A549 treated with DMSO at 1 μM for 4 hours (cell line): ENCODE results near the gene ATRAID. TPM values are rescaled to one million over a fixed set of nuclear protein-coding genes. Genes with fewer than 3 reads are reported as not detected.

Experiments
- total RNA-seq: library from RNA; stranded (reverse); fragments of 200-300 nt; extraction: Qiagen RNA extraction; gene quantifications from 5 replicates; pipeline ENCODE4 v1.2.3, GENCODE V29; 2022; ENCODE audit warnings: low read depth

The ATRAID gene, protein sequence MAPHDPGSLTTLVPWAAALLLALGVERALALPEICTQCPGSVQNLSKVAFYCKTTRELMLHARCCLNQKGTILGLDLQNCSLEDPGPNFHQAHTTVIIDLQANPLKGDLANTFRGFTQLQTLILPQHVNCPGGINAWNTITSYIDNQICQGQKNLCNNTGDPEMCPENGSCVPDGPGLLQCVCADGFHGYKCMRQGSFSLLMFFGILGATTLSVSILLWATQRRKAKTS
- total RNA-seq, result 209 to 221 TPM (median 218 TPM) in 5 replicates

DNA sequence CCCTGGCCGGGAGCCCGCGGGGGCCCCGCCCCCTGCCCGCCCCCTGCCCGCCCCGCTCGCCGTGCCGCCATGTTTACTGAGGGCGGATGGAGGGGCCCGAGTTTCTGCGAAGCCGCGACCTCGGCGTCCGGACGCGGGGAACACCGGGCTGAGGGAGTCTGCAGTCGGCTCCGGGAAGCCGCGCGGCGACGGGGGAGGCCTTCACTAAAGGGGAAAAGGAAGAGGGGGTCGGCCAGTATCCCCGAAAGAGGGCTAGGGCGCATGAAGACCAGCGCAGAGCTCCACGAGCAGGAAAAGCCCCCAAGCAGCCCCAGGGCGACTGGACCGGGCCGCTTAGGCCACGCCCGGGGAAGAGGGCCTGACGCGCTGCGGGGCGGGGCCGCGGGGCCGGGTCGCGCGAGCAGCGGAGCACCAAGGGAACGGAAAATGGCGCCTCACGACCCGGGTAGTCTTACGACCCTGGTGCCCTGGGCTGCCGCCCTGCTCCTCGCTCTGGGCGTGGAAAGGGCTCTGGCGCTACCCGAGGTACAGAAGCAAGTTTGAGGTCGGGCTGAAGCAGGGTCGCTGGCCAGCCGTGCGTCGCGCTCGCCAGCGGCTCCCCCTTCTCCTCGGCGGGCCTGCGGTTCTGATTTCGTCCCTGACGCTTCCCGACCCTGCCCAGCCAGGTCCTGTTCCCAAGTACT is at the start of gene ATRAID, which contains the start of gene SLC5A6:
TSS of gene ATRAID (plus strand) at position 99 of the 683 bp plus-strand sequence. CDS start at position 427, 328 bp downstream.
TSS of gene SLC5A6 (minus strand) at position 326 of the 683 bp plus-strand sequence. CDS start 4,618 bp downstream, outside the sequence.

DNA sequence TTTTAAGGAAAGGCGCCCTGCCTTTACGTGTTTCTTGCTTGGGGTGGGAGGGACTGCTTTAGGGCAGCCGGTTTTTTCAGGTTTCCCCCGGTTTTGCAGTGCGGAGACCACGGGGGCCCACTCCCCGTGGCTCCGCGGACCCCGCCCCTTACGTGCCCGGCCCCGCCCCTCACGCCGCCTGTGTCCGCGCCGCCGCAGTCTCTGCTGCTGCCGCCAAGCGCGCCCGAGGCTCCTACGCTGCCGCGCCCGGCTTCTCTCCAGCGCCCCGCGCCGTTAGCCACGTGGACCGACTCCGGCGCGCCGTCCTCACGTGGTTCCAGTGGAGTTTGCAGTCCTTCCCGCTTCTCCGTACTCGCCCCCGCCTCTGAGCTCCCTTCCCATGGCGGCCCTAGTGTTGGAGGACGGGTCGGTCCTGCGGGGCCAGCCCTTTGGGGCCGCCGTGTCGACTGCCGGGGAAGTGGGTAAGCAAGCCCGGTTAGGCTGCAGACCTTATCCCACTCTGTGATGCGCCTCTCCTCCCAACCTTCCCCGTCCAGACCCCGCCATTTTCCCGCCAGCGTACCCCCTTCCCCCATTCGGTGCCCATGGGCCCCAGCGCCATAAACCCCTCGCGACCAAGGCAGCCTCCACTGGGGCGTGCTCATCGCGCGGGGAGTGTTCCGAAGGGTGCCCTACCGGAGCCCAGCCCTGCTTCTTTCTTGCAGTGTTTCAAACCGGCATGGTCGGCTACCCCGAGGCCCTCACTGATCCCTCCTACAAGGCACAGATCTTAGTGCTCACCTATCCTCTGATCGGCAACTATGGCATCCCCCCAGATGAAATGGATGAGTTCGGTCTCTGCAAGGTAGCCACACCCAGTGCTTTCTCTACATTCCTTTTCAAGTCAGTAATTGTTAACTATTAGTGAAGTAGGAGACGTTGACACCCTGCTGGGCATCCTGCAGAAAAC is 5.6 kb downstream of the ATRAID start, which contains the start of gene CAD:
TSS of gene CAD (plus strand) at position 197 of the 949 bp plus-strand sequence. CDS start at position 380, 183 bp downstream.

DNA sequence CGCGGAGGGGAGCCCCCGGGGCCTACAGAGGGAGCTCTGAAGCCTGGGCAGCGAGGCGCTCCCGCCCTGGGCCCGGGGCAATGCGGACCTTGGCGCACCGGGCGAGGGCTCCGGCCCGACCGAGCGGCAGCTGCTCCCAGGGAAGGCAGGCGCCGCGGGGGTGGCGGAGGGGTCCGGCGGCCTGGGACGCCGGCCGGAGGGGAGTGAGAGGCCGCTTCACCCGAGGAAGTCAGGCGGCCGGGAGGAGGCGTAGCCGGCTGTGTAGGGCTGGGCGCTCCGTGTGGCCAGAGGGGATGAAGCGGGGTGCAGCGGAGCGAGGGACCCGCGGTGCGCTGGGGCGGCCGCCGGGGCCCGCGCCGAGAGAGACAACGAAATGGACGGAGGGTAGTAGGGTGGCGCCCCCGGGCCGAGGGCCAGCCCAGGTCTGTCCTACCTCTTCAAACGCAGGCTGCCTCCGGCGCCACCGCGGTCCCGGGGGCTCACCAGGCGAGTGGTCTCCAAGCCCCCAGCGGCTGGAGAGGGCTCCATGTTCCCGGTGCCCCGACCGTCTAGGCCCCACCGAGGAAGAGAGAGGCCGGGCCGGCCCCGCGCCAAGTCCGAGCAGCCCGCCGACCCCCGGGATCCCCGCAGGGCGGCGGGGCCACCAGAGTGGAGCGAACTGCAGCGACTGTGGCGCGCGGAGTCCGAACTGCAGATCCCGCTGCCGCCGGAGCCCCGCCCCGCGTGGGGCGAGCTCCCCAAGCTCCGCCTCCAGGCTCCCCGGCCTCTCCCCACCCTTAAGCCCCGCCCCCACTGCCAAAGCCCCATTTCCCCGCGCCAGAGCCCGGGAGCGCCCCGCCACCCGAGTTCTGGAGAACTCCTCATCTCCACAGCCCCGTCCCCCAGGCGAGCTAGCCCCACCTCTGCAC is 50.8 kb downstream of the ATRAID start, which contains the start of gene SLC30A3:
TSS of gene SLC30A3 (minus strand) at position 669 of the 908 bp plus-strand sequence. CDS start at position 528, 141 bp downstream.

Other genes with a start within 250 kb of the ATRAID start
- 12.2 to 14.1 TPM (median 12.4 TPM) in 5 replicates for gene MAPRE3, start 241.4 kb upstream of the ATRAID start, total RNA-seq
- 56.4 to 74.7 TPM (median 70.4 TPM) in 5 replicates for gene TMEM214, start 179.1 kb upstream of the ATRAID start, total RNA-seq
- 29.8 to 36.7 TPM (median 32.2 TPM) in 5 replicates for gene AGBL5, start 160.4 kb upstream of the ATRAID start, total RNA-seq
- 523 to 646 TPM (median 548 TPM) in 5 replicates for gene OST4, start 140.4 kb upstream of the ATRAID start, total RNA-seq
- gene EMILIN1, start 133.4 kb upstream of the ATRAID start, total RNA-seq, result 0.23 to 0.46 TPM (median 0.31 TPM) in 4 of 5 replicates, not detected in the other
- gene KHK, start 125.3 kb upstream of the ATRAID start, total RNA-seq, result 7.3 to 10.5 TPM (median 8.9 TPM) in 5 replicates
- 7.0 to 8.3 TPM (median 7.9 TPM) in 5 replicates for gene CGREF1, start 92.9 kb upstream of the ATRAID start, total RNA-seq
- 1.1 to 2.3 TPM (median 1.6 TPM) in 5 replicates for gene ABHD1, start 88.2 kb upstream of the ATRAID start, total RNA-seq
- 46.9 to 72.9 TPM (median 65.1 TPM) in 5 replicates for gene PREB, start 77.4 kb upstream of the ATRAID start, total RNA-seq
- not detected in 5 replicates for gene PRR30, start 72.6 kb upstream of the ATRAID start, total RNA-seq
- gene TCF23, start 63.0 kb upstream of the ATRAID start, total RNA-seq, result not detected in 5 replicates
- gene SLC5A6, start 227 bp downstream of the ATRAID start, total RNA-seq, result 69.7 to 82.2 TPM (median 72.3 TPM) in 5 replicates
- 55.3 to 75.8 TPM (median 62.5 TPM) in 5 replicates for gene CAD, start 5.3 kb downstream of the ATRAID start, total RNA-seq
- 3.2 to 4.9 TPM (median 3.7 TPM) in 5 replicates for gene SLC30A3, start 51.0 kb downstream of the ATRAID start, total RNA-seq
- not detected in 5 replicates for gene DNAJC5G, start 63.4 kb downstream of the ATRAID start, total RNA-seq
- 0.33 to 0.73 TPM (median 0.46 TPM) in 5 replicates for gene TRIM54, start 70.4 kb downstream of the ATRAID start, total RNA-seq
- 0.55 to 2.6 TPM (median 1.8 TPM) in 5 replicates for gene UCN, start 96.4 kb downstream of the ATRAID start, total RNA-seq
- gene MPV17, start 111.1 kb downstream of the ATRAID start, total RNA-seq, result 81.3 to 103 TPM (median 91.7 TPM) in 5 replicates
- gene GTF3C2, start 144.7 kb downstream of the ATRAID start, total RNA-seq, result 62.4 to 67.5 TPM (median 64.5 TPM) in 5 replicates
- gene EIF2B4, start 158.3 kb downstream of the ATRAID start, total RNA-seq, result 47.8 to 65.5 TPM (median 62.2 TPM) in 5 replicates
- 140 to 146 TPM (median 141 TPM) in 5 replicates for gene SNX17, start 158.6 kb downstream of the ATRAID start, total RNA-seq
- gene ZNF513, start 168.7 kb downstream of the ATRAID start, total RNA-seq, result 11.6 to 14.4 TPM (median 13.7 TPM) in 5 replicates
- gene PPM1G, start 197.6 kb downstream of the ATRAID start, total RNA-seq, result 162 to 187 TPM (median 174 TPM) in 5 replicates
- 125 to 146 TPM (median 134 TPM) in 5 replicates for gene NRBP1, start 216.6 kb downstream of the ATRAID start, total RNA-seq
- gene KRTCAP3, start 230.3 kb downstream of the ATRAID start, total RNA-seq, result 0.43 to 1.4 TPM (median 0.75 TPM) in 5 replicates